Caco-2 (cell line): ENCODE results near the gene ESRRB. TPM values are rescaled to one million over a fixed set of nuclear protein-coding genes. Genes with fewer than 3 reads are reported as not detected.

Experiments used
- BruUV-seq: library from RNA; stranded (reverse); fragments of 400-500 nt; replicated peaks from 2 replicates; lab custom pipeline; 2021; lab: Mats Ljungman, UMichigan
- CTCF ChIA-PET: fragments of 300-600 bp; sonication (Branson Sonifier 250); formaldehyde crosslinking; loops from one replicate; lab custom pipeline; 2022; ENCODE audit warnings: antibody characterized with exemption; lab: Charles Lee
- POLR2A ChIA-PET: fragments of 300-600 bp; sonication (Branson Sonifier 250); formaldehyde crosslinking; loops from one replicate; lab custom pipeline; 2022; ENCODE audit warnings: antibody characterized with exemption; lab: Charles Lee
- DNase-seq, 2 experiments: peaks; one replicate each; pipeline versions ENCODE4 v3.0.0 to v3.0.0-alpha.2; 2020 to 2022
- H3K27me3 ChIP-seq: replicated peaks from 2 replicates; pipeline ENCODE4 v1.6.0; 2011; ENCODE audit warnings: low read length; ENCODE audit not compliant: control insufficient read depth, insufficient read depth
- H3K36me3 ChIP-seq: 2 replicates; pipeline ENCODE4 v1.5.1; 2011; ENCODE audit warnings: low read length; ENCODE audit not compliant: control insufficient read depth, insufficient read depth
- H3K4me1 ChIP-seq: fragments of 250-450 bp; sonication (Bioruptor Pico); 2 replicates; pipeline ENCODE4 v1.5.1; 2020; ENCODE audit warnings: mild to moderate bottlenecking
- H3K4me3 ChIP-seq: 2 replicates; pipeline ENCODE4 v1.5.1; 2011; ENCODE audit warnings: low read depth, mild to moderate bottlenecking, control low read depth, low read length
- H3K9me3 ChIP-seq: fragments of 250-450 bp; sonication (Bioruptor Pico); 2 replicates; pipeline ENCODE4 v1.5.1; 2020; ENCODE audit warnings: mild to moderate bottlenecking, moderate library complexity
- H3K27ac Mint-ChIP-seq: one replicate; pipeline ENCODE4 v1.8.0; 2022; ENCODE audit warnings: mixed read lengths; ENCODE audit not compliant: unreplicated experiment
- H3K27me3 Mint-ChIP-seq: one replicate; pipeline ENCODE4 v1.8.0; 2022; ENCODE audit warnings: mixed read lengths; ENCODE audit not compliant: insufficient read depth, unreplicated experiment
- H3K36me3 Mint-ChIP-seq: one replicate; pipeline ENCODE4 v1.8.0; 2022; ENCODE audit warnings: mild to moderate bottlenecking, mixed read lengths; ENCODE audit not compliant: insufficient read depth, unreplicated experiment
- H3K4me1 Mint-ChIP-seq: one replicate; pipeline ENCODE4 v1.8.0; 2022; ENCODE audit warnings: low read depth, mixed read lengths; ENCODE audit not compliant: unreplicated experiment
- H3K4me3 Mint-ChIP-seq: one replicate; pipeline ENCODE4 v1.8.0; 2022; ENCODE audit warnings: mild to moderate bottlenecking, moderate library complexity, mixed read lengths; ENCODE audit not compliant: unreplicated experiment
- H3K9me3 Mint-ChIP-seq: one replicate; pipeline ENCODE4 v1.8.0; 2022; ENCODE audit warnings: mixed read lengths; ENCODE audit not compliant: unreplicated experiment
- intact Hi-C: fragments of 100-400 bp; cut with micrococcal nuclease; formaldehyde crosslinking; loops from one replicate; pipeline ENCODE4 v1.10.0; 2022; ENCODE audit not compliant: unreplicated experiment
- total RNA-seq: library from RNA; stranded (reverse); gene quantifications from 2 replicates; pipeline ENCODE4 v1.2.3, GENCODE V29; 2022
- TF ChIP-seq, protein P1 (sequence below), 2 experiments: fragments of 200-600 bp in 1 of 2; IDR thresholded peaks; 1 replicate in 1 of 2; 2 replicates in 1 of 2; pipeline versions ENCODE4 v1.5.1 to v1.8.0; 2011 to 2022; ENCODE audit warnings: antibody characterized with exemption in 1 of 2, control low read depth in 1 of 2, inconsistent platforms in 1 of 2, low read depth in 1 of 2, low read length in 1 of 2, mild to moderate bottlenecking in 1 of 2, moderate library complexity in 1 of 2; ENCODE audit not compliant: insufficient read depth in 1 of 2, severe bottlenecking in 1 of 2, unreplicated experiment in 1 of 2

Gene ESRRB
- total RNA-seq, 1 experiment from 2014 or later = not detected

- ChIA-PET CTCF (interaction anchor here (0.7 to 1.9 kb wide), 4 partner anchors 34 to 387 kb away, joined by 3 to 7 read pairs (median 4); no protein-coding TSS in a partner anchor), POLR2A (no interaction called here)
- TF ChIP-seq, protein P1, sequence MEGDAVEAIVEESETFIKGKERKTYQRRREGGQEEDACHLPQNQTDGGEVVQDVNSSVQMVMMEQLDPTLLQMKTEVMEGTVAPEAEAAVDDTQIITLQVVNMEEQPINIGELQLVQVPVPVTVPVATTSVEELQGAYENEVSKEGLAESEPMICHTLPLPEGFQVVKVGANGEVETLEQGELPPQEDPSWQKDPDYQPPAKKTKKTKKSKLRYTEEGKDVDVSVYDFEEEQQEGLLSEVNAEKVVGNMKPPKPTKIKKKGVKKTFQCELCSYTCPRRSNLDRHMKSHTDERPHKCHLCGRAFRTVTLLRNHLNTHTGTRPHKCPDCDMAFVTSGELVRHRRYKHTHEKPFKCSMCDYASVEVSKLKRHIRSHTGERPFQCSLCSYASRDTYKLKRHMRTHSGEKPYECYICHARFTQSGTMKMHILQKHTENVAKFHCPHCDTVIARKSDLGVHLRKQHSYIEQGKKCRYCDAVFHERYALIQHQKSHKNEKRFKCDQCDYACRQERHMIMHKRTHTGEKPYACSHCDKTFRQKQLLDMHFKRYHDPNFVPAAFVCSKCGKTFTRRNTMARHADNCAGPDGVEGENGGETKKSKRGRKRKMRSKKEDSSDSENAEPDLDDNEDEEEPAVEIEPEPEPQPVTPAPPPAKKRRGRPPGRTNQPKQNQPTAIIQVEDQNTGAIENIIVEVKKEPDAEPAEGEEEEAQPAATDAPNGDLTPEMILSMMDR (IDR thresholded peaks at IDR 0.05; ENCODE audit: insufficient read depth in 1 of 2, low read depth in 1 of 2, low read length in 1 of 2, severe bottlenecking in 1 of 2, unreplicated experiment in 1 of 2) = peak; percentile 88 to 92
- H3K27me3 Mint-ChIP-seq = peaks cover 15% of the 10 kb centered on the region
- H3K9me3 Mint-ChIP-seq = no peaks in the 10 kb centered on the region
- no peaks in the 10 kb centered on the region for H3K4me1 ChIP-seq
- no peak overlapping the region for H3K27ac Mint-ChIP-seq
- intact Hi-C loops = loop anchor here (1.0 kb wide), 1 partner anchor 302 kb away; no protein-coding TSS in a partner anchor
- H3K36me3 ChIP-seq = no peaks in the 10 kb centered on the region
- BruUV-seq = no TSS peak
- peak overlapping the region; percentile 16 for H3K4me3 ChIP-seq
- no peaks in the 10 kb centered on the region for H3K4me1 Mint-ChIP-seq
- no peaks in the 10 kb centered on the region for H3K9me3 ChIP-seq
- DNase-seq = peak; percentile 68 to 82
- H3K36me3 Mint-ChIP-seq = no peaks in the 10 kb centered on the region
- peak overlapping the region; percentile 48 for H3K4me3 Mint-ChIP-seq
- H3K27me3 ChIP-seq = no peaks in the 10 kb centered on the region
These were observed 23.2 kb upstream of the ESRRB start for GRCh38 chr14:76352639-76353281.

DNA sequence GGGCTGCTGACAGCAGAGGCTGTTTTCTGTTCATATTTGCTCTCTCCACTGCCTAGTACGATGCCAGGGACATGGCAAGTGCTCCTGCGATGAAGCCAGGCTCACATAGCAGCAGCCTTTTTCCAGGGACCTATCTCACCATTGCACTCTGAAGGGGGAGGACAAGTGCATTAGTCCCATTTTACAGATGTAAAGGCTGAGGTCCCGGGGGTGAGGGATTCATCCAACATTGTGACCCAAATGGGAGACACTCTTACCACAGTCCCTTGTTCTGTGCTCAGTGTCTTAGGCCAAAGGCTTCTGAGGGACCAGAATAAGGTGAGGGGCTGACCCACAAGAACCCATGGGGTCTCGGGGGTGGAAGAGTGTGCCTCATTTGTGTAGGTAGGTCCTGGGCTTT, 21.6 kb upstream of the ESRRB start:
- ChIA-PET CTCF (no interaction called here), POLR2A (no interaction called here)
- Mint-ChIP-seq H3K36me3 (no peaks in the 10 kb centered on the region), H3K4me1 (no peaks in the 10 kb centered on the region), H3K9me3 (no peaks in the 10 kb centered on the region), H3K27ac (no peak overlapping the region), H3K4me3 (no peak overlapping the region), H3K27me3 (peaks cover 15% of the 10 kb centered on the region)
- intact Hi-C loops = no loop called here
- no TSS peak for BruUV-seq
- Histone ChIP-seq H3K27me3 (no peaks in the 10 kb centered on the region), H3K4me3 (no peak overlapping the region), H3K36me3 (no peaks in the 10 kb centered on the region), H3K9me3 (no peaks in the 10 kb centered on the region), H3K4me1 (no peaks in the 10 kb centered on the region)
- TF ChIP-seq, protein P1 (IDR thresholded peaks at IDR 0.05; ENCODE audit: insufficient read depth in 1 of 2, low read depth in 1 of 2, low read length in 1 of 2, severe bottlenecking in 1 of 2, unreplicated experiment in 1 of 2) = no peak
- DNase-seq = no peak

DNA sequence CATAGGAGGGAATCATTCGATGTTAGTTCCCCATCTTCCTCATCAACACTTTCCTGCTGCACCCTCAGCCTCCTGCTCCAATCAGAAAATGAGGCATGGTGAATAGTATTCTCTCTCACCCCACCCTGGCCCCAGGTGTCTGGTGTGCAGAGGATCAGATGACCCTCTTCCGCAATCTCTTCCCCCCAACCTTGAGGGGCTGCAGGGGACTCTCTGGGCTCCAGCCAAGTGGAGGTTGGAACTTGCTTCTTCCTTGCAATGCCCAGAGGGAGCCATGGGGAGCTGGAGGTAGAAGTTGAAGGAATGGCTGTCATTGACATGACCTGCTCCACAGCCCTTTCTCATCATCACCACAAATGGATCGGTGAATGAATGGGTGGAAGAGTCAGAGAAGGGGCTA, 20.2 kb upstream of the ESRRB start:
- no peak overlapping the region for H3K4me3 ChIP-seq
- Mint-ChIP-seq H3K27me3 (peaks cover 12% of the 10 kb centered on the region), H3K4me1 (no peaks in the 10 kb centered on the region), H3K36me3 (no peaks in the 10 kb centered on the region), H3K4me3 (no peak overlapping the region), H3K9me3 (no peaks in the 10 kb centered on the region), H3K27ac (no peak overlapping the region)
- DNase-seq = no peak
- CTCF ChIA-PET = no interaction called here
- no peaks in the 10 kb centered on the region for H3K9me3 ChIP-seq
- no TSS peak for BruUV-seq
- H3K27me3 ChIP-seq = peaks cover 1% of the 10 kb centered on the region
- intact Hi-C loops = no loop called here
- no peaks in the 10 kb centered on the region for H3K4me1 ChIP-seq
- POLR2A ChIA-PET = interaction anchor here (0.5 to 0.6 kb wide), 2 partner anchors 19 to 568 kb away, joined by 3 to 24 read pairs; no protein-coding TSS in a partner anchor
- TF ChIP-seq, protein P1 (IDR thresholded peaks at IDR 0.05; ENCODE audit: insufficient read depth in 1 of 2, low read depth in 1 of 2, low read length in 1 of 2, severe bottlenecking in 1 of 2, unreplicated experiment in 1 of 2) = no peak
- H3K36me3 ChIP-seq = no peaks in the 10 kb centered on the region
